Stimulated activated CD8-positive, alpha-beta memory T cell treated with anti-CD3 and anti-CD28 coated beads, Interleukin-12 subunit alpha, Interleukin-12 subunit beta, amount 100 ng/mL, for 4 hours (primary cell): ENCODE results near the gene ZNF584.
A peak's percentile ranks its signal among the peaks of the same experiment; 100 is the strongest.
"Not testable (repeated sequence)": the region's sequence is repeated elsewhere in the genome, so short reads cannot be mapped to it uniquely, and the experiment has no call there.

Experiments
- DNase-seq: peaks from one replicate; pipeline ENCODE4 v3.0.0-alpha.2; 2020; ENCODE audit warnings: low read depth

ZNF584 gene

GRCh38 chr19:58403920-58404478, 4.5 kb upstream of the ZNF584 start:
- not testable (repeated sequence) for DNase-seq

- no peak for DNase-seq
These were observed 1.4 kb upstream of the ZNF584 start for GRCh38 chr19:58406818-58407657.

- DNase-seq = no peak
These were observed 744 bp upstream of the ZNF584 start for GRCh38 chr19:58407658-58408151.

- no peak for DNase-seq
These were observed 751 bp downstream of the ZNF584 start for GRCh38 chr19:58409010-58409790.

- no peak for DNase-seq
These were observed 8.2 kb downstream of the ZNF584 start for GRCh38 chr19:58416604-58417003.

GRCh38 chr19:58417071-58417470, 8.6 kb downstream of the ZNF584 start:
- DNase-seq = no peak

- no peak for DNase-seq
These were observed 20.2 kb downstream of the ZNF584 start for GRCh38 chr19:58428617-58429016.

- no peak for DNase-seq
These were observed 21.3 kb downstream of the ZNF584 start for GRCh38 chr19:58429745-58430144.

GRCh38 chr19:58434217-58434616, 25.8 kb downstream of the ZNF584 start:
- DNase-seq = no peak

GRCh38 chr19:58439576-58440554, 31.4 kb downstream of the ZNF584 start, which contains the start of gene ZNF132:
Gene ZNF132 (minus strand): TSS chr19:58440153. CDS start chr19:58439821, 332 bp downstream.
- DNase-seq = peak; percentile 86

- no peak for DNase-seq
These were observed 32.1 kb downstream of the ZNF584 start for GRCh38 chr19:58440556-58440955.

GRCh38 chr19:58442986-58443385, 34.5 kb downstream of the ZNF584 start:
- not testable (repeated sequence) for DNase-seq

GRCh38 chr19:58448860-58449259, 40.4 kb downstream of the ZNF584 start:
- not testable (repeated sequence) for DNase-seq

GRCh38 chr19:58449980-58450379, 41.5 kb downstream of the ZNF584 start:
- DNase-seq = not testable (repeated sequence)

GRCh38 chr19:58450856-58451357, 42.5 kb downstream of the ZNF584 start:
- DNase-seq = no peak

GRCh38 chr19:58451358-58452101, 43.1 kb downstream of the ZNF584 start, which contains the start of gene ZNF324B:
Gene ZNF324B (plus strand): TSS chr19:58451622. CDS start chr19:58453702, 2,080 bp downstream.
- DNase-seq = peak; percentile 94

- DNase-seq = no peak
These were observed 45.3 kb downstream of the ZNF584 start for GRCh38 chr19:58453743-58454142.

- DNase-seq = no peak
These were observed 46.9 kb downstream of the ZNF584 start for GRCh38 chr19:58455306-58455705.

- DNase-seq = no peak
These were observed 47.7 kb downstream of the ZNF584 start for GRCh38 chr19:58456111-58456510.

- DNase-seq = no peak
These were observed 51.6 kb downstream of the ZNF584 start for GRCh38 chr19:58460039-58460438.
